ENCODE results near the gene PPP1R18. TPM values are rescaled to one million over a fixed set of nuclear protein-coding genes. Genes with fewer than 3 reads are reported as not detected.
"Not testable (repeated sequence)": the region's sequence is repeated elsewhere in the genome, so short reads cannot be mapped to it uniquely, and the experiment has no call there.

The PPP1R18 gene
- total RNA-seq, 2 experiments from 2014 or later = 269 to 283 TPM

DNA sequence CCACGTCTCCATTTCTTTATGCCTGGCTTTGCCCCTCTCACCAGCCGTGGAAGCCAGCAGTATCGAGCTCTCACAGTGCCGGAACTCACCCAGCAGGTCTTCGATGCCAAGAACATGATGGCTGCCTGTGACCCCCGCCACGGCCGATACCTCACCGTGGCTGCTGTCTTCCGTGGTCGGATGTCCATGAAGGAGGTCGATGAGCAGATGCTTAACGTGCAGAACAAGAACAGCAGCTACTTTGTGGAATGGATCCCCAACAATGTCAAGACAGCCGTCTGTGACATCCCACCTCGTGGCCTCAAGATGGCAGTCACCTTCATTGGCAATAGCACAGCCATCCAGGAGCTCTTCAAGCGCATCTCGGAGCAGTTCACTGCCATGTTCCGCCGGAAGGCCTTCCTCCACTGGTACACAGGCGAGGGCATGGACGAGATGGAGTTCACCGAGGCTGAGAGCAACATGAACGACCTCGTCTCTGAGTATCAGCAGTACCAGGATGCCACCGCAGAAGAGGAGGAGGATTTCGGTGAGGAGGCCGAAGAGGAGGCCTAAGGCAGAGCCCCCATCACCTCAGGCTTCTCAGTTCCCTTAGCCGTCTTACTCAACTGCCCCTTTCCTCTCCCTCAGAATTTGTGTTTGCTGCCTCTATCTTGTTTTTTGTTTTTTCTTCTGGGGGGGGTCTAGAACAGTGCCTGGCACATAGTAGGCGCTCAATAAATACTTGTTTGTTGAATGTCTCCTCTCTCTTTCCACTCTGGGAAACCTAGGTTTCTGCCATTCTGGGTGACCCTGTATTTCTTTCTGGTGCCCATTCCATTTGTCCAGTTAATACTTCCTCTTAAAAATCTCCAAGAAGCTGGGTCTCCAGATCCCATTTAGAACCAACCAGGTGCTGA, 37.6 kb upstream of the PPP1R18 start:
- peaks cover 73% of the 10 kb centered on the region for H3K36me3 Mint-ChIP-seq (ENCODE audit: low read depth)
- H3K27ac Mint-ChIP-seq = peak overlapping the region; percentile 71
- not testable (repeated sequence) for DNase-seq, H3K9me3 Mint-ChIP-seq, H3K27me3 Mint-ChIP-seq
- CTCF ChIA-PET = interaction anchor here (1.0 to 25.8 kb wide), 5 partner anchors 36 to 241 kb away, joined by 3 to 626 read pairs (median 20); partner anchors contain the start of gene DHX16
- H3K4me3 Mint-ChIP-seq = peak overlapping the region; percentile 84
- POLR2A ChIA-PET = interaction anchor here (0.7 to 16.4 kb wide), 9 partner anchors 11 to 109 kb away, joined by 3 to 561 read pairs (median 16); partner anchors contain the start of genes DHX16 and NRM
- peaks cover 46% of the 10 kb centered on the region for H3K4me1 Mint-ChIP-seq

DNA sequence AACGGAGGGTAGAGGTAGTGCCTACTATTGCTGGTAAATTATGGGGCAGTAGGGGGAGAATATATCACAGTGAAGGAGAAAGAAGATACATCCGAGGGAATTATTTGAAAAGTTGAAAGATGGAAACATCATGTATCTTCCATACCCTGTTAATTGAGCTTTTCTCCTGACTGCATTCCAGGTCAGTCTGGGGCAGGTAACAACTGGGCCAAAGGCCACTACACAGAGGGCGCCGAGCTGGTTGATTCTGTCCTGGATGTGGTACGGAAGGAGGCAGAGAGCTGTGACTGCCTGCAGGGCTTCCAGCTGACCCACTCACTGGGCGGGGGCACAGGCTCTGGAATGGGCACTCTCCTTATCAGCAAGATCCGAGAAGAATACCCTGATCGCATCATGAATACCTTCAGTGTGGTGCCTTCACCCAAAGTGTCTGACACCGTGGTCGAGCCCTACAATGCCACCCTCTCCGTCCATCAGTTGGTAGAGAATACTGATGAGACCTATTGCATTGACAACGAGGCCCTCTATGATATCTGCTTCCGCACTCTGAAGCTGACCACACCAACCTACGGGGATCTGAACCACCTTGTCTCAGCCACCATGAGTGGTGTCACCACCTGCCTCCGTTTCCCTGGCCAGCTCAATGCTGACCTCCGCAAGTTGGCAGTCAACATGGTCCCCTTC, 36.9 kb upstream of the PPP1R18 start:
- H3K4me1 Mint-ChIP-seq = peaks cover 53% of the 10 kb centered on the region
- POLR2A ChIA-PET = interaction anchor here (0.6 to 16.4 kb wide), 13 partner anchors 8 to 190 kb away, joined by 3 to 561 read pairs (median 29); partner anchors contain the start of genes DHX16, MRPS18B, NRM and PPP1R10
- peaks cover 73% of the 10 kb centered on the region for H3K36me3 Mint-ChIP-seq (ENCODE audit: low read depth)
- H3K9me3 Mint-ChIP-seq, DNase-seq, H3K27me3 Mint-ChIP-seq: not testable (repeated sequence)
- CTCF ChIA-PET = interaction anchor here (0.6 to 25.8 kb wide), 18 partner anchors 8 to 240 kb away, joined by 3 to 626 read pairs (median 8); partner anchors contain the start of genes ATAT1, C6orf136, DHX16 and FLOT1
- peak overlapping the region; percentile 99 for H3K27ac Mint-ChIP-seq
- peak overlapping the region; percentile 84 for H3K4me3 Mint-ChIP-seq

- peak; percentile 86 for DNase-seq
- peak overlapping the region; percentile 99 for H3K27ac Mint-ChIP-seq
- peaks cover 69% of the 10 kb centered on the region for H3K36me3 Mint-ChIP-seq (ENCODE audit: low read depth)
- no peaks in the 10 kb centered on the region for H3K27me3 Mint-ChIP-seq
- ChIA-PET POLR2A (interaction anchor here (0.6 to 16.4 kb wide), 19 partner anchors 8 to 229 kb away, joined by 3 to 561 read pairs (median 6); partner anchors contain the start of genes DHX16, IER3, MRPS18B and NRM), CTCF (interaction anchor here (0.6 to 25.8 kb wide), 23 partner anchors 9 to 243 kb away, joined by 3 to 626 read pairs (median 5); partner anchors contain the start of genes ATAT1, C6orf136, DHX16 and FLOT1)
- H3K4me3 Mint-ChIP-seq = peak overlapping the region; percentile 84
- peaks cover 55% of the 10 kb centered on the region for H3K4me1 Mint-ChIP-seq
- H3K9me3 Mint-ChIP-seq = no peaks in the 10 kb centered on the region
These were observed 36.1 kb upstream of the PPP1R18 start for GRCh38 chr6:30722280-30723112.

GRCh38 chr6:30722025-30722279, 35.5 kb upstream of the PPP1R18 start:
- H3K27me3 Mint-ChIP-seq, H3K9me3 Mint-ChIP-seq, DNase-seq: not testable (repeated sequence)
- ChIA-PET CTCF (interaction anchor here (0.9 to 25.8 kb wide), 19 partner anchors 9 to 242 kb away, joined by 3 to 626 read pairs (median 8); partner anchors contain the start of genes C6orf136, DHX16, FLOT1 and MRPS18B), POLR2A (interaction anchor here (1.0 to 16.4 kb wide), 16 partner anchors 9 to 228 kb away, joined by 3 to 561 read pairs (median 16); partner anchors contain the start of genes DHX16, IER3, MRPS18B and NRM)
- Mint-ChIP-seq H3K27ac (peak overlapping the region; percentile 99), H3K36me3 (ENCODE audit: low read depth) (peaks cover 67% of the 10 kb centered on the region), H3K4me3 (peak overlapping the region; percentile 84), H3K4me1 (peaks cover 57% of the 10 kb centered on the region)

DNA sequence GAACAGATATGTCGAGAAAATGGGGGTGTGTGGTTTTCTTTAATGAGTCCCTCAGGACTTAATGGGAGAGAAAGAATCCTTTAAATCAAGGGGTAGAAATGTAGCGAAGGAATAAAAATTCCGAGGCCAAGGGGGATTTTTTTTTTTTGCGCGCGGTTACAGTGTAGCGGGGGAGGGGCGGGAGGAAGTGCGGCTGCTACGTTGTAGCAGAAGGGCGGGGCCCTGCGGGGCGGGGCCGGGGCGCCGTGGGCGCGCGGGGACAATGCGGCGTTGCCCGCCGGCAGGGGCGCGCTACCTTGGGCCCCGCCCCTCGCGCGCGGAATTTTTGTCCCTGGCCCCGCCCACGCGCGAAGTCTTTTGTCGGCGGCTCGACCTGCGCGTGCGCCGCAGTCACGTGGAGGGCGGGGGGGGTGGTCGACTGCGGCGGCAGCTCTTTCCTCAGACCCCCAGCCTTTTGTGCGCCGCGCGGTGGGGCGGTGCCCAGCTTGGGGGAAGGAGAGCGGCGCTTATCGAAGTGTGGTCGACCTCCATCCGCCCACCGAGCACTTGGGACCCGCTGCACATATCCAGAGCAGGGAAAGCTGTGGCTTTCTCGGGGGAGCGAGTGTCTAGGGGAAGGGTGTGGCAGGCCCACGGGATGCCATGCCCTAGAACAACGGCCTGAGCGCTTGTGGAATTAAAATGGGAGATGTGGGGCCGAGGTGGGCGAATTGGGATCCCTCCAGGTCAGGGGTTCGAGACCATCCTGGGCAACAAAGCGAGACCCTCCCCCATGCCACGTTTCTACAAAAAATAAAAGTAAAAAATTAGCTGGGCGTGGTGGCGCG, 35.0 kb upstream of the PPP1R18 start:
- Mint-ChIP-seq H3K4me3 (peak overlapping the region; percentile 84), H3K36me3 (ENCODE audit: low read depth) (peaks cover 69% of the 10 kb centered on the region), H3K4me1 (peaks cover 60% of the 10 kb centered on the region), H3K27me3 (no peaks in the 10 kb centered on the region), H3K27ac (peak overlapping the region; percentile 99), H3K9me3 (peaks cover 2% of the 10 kb centered on the region)
- DNase-seq = peak; percentile 94
- CTCF ChIA-PET = interaction anchor here (0.9 to 25.8 kb wide), 19 partner anchors 9 to 242 kb away, joined by 3 to 626 read pairs (median 8); partner anchors contain the start of genes C6orf136, DHX16, FLOT1 and MRPS18B
- POLR2A ChIA-PET = interaction anchor here (0.5 to 16.4 kb wide), 28 partner anchors 9 to 821 kb away, joined by 3 to 561 read pairs (median 4); partner anchors contain the start of genes ABCF1, DDX39B, DHX16 and FLOT1

DNA sequence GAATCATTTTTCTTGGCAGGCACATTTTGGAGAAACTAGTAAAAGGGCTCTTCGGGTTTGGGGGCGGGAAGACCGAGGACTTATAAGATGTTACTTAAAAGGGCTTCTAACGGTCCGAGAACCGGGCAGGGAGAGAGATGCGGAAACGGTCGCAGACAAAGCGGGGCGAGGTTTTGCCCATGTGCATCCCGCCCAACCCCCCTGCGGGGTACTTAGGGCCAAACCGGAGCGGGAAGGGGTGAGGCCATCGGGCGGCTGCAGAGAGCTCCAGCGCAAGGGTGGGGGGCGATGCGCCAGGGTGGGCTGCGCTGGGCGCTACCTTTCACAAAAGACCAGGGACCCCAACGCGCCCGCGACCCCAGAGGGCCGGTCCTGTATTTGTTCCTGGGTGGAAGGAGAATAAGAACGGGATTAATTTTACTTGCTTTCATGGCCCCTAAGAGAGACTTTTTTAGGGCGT, 34.3 kb upstream of the PPP1R18 start:
- Mint-ChIP-seq H3K9me3 (peaks cover 2% of the 10 kb centered on the region), H3K36me3 (ENCODE audit: low read depth) (peaks cover 70% of the 10 kb centered on the region), H3K27me3 (no peaks in the 10 kb centered on the region), H3K4me1 (peaks cover 64% of the 10 kb centered on the region), H3K27ac (peak overlapping the region; percentile 99), H3K4me3 (peak overlapping the region; percentile 84)
- POLR2A ChIA-PET = interaction anchor here (0.5 to 16.4 kb wide), 24 partner anchors 9 to 821 kb away, joined by 3 to 561 read pairs (median 5); partner anchors contain the start of genes ABCF1, DDX39B, DHX16 and FLOT1
- CTCF ChIA-PET = interaction anchor here (1.1 to 25.8 kb wide), 8 partner anchors 8 to 238 kb away, joined by 4 to 626 read pairs (median 17); partner anchors contain the start of gene DHX16
- DNase-seq = peak; percentile 74

- Mint-ChIP-seq H3K4me1 (peaks cover 64% of the 10 kb centered on the region), H3K9me3 (peaks cover 2% of the 10 kb centered on the region), H3K36me3 (ENCODE audit: low read depth) (peaks cover 70% of the 10 kb centered on the region), H3K27ac (peak within 1 kb of the TSS; percentile 99), H3K27me3 (no peaks in the 10 kb centered on the region), H3K4me3 (peak within 1 kb of the TSS; percentile 84)
- CTCF ChIA-PET = interaction anchor here (1.1 to 25.8 kb wide), 5 partner anchors 11 to 104 kb away, joined by 4 to 626 read pairs (median 22); partner anchors contain the start of gene DHX16
- peak; percentile 97 for DNase-seq
- POLR2A ChIA-PET = interaction anchor here (0.8 to 16.4 kb wide), 24 partner anchors 8 to 822 kb away, joined by 3 to 561 read pairs (median 6); partner anchors contain the start of genes ABCF1, DDX39B, DHX16 and FLOT1
These were observed 33.6 kb upstream of the PPP1R18 start, which contains the start of gene TUBB for GRCh38 chr6:30719791-30720737. Gene TUBB, plus strand, starts transcription at chr6:30720352. Its CDS starts 155 bp downstream, at chr6:30720507.

DNA sequence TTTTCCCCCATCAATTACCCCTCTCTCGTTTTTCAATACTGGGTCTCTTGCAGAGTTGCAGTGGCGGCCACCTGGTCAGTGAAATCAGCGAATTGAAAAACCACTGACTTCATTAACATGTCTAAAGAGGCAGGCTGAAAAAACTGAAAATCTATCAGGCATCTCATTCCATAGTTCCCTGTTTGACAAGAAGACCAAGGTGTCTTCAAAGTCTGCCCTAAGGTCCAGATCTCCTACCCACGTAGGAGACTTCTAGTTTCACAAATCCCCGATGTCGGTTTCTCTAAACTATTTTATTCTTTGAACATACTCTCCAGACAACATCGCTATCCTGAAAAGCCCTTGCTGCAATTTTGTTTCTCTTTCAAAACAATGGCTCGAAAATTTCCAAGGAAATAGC, 32.9 kb upstream of the PPP1R18 start:
- ChIA-PET CTCF (interaction anchor here (0.8 to 25.8 kb wide), 4 partner anchors 11 to 174 kb away, joined by 3 to 626 read pairs (median 14); partner anchors contain the start of gene DHX16), POLR2A (interaction anchor here (1.7 to 16.4 kb wide), 12 partner anchors 9 to 393 kb away, joined by 5 to 561 read pairs (median 27); partner anchors contain the start of genes ABCF1, DHX16, MRPS18B and NRM)
- H3K27ac Mint-ChIP-seq = peak overlapping the region; percentile 99
- H3K4me1 Mint-ChIP-seq = peaks cover 63% of the 10 kb centered on the region
- no peak for DNase-seq
- peaks cover 70% of the 10 kb centered on the region for H3K36me3 Mint-ChIP-seq (ENCODE audit: low read depth)
- H3K27me3 Mint-ChIP-seq = no peaks in the 10 kb centered on the region
- peaks cover 2% of the 10 kb centered on the region for H3K9me3 Mint-ChIP-seq
- H3K4me3 Mint-ChIP-seq = peak overlapping the region; percentile 84

GRCh38 chr6:30717845-30718720, 31.6 kb upstream of the PPP1R18 start:
- Mint-ChIP-seq H3K4me1 (peaks cover 59% of the 10 kb centered on the region), H3K36me3 (ENCODE audit: low read depth) (peaks cover 70% of the 10 kb centered on the region), H3K4me3 (peak overlapping the region; percentile 84), H3K27ac (peak overlapping the region; percentile 99)
- not testable (repeated sequence) for DNase-seq, H3K27me3 Mint-ChIP-seq, H3K9me3 Mint-ChIP-seq
- ChIA-PET POLR2A (interaction anchor here (1.0 to 16.4 kb wide), 21 partner anchors 8 to 161 kb away, joined by 3 to 561 read pairs (median 11); partner anchors contain the start of genes ABCF1, DHX16, FLOT1 and MRPS18B), CTCF (interaction anchor here (0.6 to 25.8 kb wide), 11 partner anchors 12 to 173 kb away, joined by 3 to 626 read pairs (median 4); partner anchors contain the start of genes DHX16, IER3 and MRPS18B)

Data from activated CD4-positive, alpha-beta memory T cell treated with anti-CD3 and anti-CD28 coated beads, Interleukin-2, amount 10 ng/mL, durations not matched to agents 7 days and 5 days (primary cell).